GM21737 (cell line): ENCODE results near the gene EML4.
A peak's percentile ranks its signal among the peaks of the same experiment; 100 is the strongest.
"Not testable (repeated sequence)": the region's sequence is repeated elsewhere in the genome, so short reads cannot be mapped to it uniquely, and the experiment has no call there.

ENCODE experiments used
- ATAC-seq: cut with Tn5 transposase; IDR thresholded peaks from one replicate; pipeline ENCODE4 v1.9.1; 2021; ENCODE audit warnings: mild to moderate bottlenecking, moderate library complexity; ENCODE audit not compliant: unreplicated experiment

Gene EML4

GRCh38 chr2:42347518-42347917 is 178.4 kb downstream of the EML4 start:
- ATAC-seq: not testable (repeated sequence)

GRCh38 chr2:42348113-42348805 is 179.1 kb downstream of the EML4 start:
- ATAC-seq: no peak

DNA sequence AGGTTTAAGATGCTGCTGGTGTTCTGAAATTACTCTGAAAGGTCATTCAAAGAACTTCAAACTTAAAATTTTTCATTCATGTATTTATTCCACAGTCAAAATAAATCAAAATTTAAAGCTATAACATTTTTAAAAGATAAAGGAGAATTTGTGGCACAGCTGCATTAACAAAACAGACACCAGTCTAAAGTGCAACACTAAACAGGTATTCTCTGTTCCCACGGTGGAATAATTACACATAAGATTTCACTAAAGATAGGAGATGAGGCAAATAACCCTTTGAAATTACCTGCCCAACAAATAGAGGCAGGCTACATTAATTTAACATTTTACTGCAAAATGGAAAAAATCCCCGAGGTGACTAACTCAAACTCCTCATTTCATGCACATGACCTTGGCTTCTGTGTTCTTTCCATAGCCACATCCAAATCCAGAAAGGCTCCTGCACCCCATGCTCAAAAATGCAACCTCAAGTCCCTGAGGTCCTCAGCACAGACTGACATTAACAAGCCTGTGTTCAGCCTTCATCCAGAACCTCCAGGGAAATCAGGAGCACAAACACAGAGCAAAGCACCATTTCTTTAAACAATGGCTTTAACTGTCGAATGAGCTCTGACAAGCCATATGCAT is 181.4 kb downstream of the EML4 start:
- ATAC-seq: no peak

DNA sequence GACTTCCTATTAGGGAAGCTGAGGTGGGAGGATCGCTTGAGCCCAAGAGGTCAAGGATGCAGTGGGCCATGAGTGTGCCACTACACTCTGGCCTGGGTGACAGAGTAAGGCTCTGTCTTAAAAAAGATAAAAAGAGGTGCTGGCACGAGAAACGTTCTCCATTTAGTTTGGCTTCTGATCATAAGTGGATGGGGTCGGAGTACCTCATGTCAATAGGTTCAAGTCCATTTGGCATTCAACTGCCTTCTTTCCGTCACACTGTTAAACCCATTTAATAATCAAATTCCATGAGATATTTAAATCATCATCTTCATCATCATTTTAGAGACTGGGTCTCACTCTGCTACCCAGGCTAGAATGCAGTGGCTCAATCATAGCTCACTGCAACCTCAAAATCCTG is 182.7 kb downstream of the EML4 start:
- no peak for ATAC-seq

DNA sequence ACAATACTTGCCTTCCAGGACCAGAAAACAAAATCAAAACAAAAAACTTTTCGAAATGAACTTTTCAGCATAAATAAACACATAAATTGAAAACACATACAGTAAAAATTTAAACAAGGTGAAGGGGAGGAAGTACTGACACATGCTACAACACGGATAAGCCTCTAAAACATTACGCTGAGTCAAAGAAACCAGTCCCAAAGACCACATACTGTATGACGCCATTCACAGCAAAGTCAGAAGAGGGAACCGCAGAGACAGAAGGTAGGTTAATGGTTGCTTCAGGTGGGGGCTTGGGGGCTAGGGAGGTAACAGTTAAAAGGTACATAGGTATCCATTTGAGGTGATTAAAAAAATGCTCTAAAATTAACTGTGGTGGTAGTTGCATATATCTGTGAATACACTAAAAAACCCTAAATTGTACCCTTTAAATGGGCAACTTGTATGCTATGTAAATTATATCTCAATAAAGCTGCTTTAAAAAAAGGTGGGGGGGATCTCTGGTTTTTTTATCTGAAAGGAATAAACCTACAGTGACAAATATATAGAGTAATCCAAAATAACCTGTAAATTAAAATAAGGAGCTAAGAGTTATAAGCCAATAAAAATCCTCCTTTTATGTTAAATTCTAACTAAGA is 184.8 kb downstream of the EML4 start:
- no peak for ATAC-seq

DNA sequence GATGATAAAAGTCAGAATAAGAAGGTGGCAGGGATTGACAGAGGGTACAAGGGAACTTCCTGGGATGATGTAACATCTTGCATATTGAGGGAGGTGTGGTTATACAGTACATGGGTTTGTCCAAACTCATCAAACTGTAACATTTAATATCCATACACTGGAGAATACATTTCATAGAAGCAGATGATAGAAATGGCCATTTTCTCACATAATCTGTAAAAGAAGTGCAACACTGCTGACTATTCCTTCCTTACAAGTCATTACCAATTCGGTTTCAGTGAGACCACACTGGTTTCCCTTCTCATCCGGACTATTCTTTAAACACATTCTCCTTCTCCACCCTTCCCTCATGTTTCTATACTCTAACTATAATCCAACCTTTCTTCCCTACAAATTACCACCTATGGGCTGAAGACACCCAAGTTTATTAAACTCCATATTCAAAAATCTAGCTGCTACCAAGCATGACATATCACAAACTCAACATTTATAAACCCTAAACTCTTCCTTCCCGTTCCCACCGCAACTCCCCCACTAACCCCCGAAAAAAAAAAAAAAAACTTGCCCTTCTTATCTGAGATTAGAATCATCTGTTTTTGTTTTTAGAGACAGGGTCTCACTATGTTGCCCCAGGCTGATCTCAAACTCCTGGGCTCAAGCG is 190.3 kb downstream of the EML4 start:
- ATAC-seq: no peak

DNA sequence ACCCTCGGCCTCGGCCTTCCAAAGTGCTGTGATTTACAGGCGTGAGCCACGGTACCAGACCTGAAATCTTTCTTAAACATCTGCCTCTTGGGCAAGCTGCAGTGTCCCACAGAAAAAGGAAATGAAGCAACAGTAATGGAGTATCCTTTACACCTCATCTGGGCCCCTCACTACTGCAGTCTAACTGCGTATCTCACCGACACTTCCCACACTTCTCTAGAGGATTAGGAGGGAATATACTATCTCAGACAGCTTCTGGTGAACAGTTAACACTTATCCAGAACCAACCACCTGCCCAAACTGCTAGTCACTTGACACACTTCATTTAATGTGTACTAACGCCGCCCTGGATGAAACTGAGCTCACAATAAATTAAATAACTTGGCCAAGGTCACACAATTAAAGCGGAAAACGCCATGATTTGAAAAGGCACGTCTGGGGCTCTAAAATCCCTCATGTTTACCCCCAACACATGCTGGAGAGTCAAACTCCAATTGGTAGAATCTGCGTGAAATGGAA is 190.9 kb downstream of the EML4 start:
- no peak for ATAC-seq

DNA sequence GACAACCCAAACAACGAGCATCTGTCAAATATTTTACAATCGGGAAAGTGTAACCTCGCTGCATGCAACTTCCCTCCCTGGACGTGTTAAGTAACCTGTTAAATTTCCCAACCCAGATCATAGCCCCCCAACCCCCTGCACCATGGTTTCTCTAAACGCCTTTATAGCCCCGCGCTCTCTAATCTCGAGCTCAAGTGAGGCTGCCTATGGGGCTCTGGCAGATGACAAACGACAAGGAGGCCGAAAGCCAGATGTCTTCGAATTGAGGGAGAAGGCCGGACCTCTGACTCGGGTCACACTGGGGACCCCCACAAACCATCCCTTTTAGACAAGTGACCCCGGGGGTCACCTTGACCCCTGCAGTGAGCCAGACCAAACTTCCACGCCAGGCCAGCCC is 191.3 kb downstream of the EML4 start:
- no peak for ATAC-seq

DNA sequence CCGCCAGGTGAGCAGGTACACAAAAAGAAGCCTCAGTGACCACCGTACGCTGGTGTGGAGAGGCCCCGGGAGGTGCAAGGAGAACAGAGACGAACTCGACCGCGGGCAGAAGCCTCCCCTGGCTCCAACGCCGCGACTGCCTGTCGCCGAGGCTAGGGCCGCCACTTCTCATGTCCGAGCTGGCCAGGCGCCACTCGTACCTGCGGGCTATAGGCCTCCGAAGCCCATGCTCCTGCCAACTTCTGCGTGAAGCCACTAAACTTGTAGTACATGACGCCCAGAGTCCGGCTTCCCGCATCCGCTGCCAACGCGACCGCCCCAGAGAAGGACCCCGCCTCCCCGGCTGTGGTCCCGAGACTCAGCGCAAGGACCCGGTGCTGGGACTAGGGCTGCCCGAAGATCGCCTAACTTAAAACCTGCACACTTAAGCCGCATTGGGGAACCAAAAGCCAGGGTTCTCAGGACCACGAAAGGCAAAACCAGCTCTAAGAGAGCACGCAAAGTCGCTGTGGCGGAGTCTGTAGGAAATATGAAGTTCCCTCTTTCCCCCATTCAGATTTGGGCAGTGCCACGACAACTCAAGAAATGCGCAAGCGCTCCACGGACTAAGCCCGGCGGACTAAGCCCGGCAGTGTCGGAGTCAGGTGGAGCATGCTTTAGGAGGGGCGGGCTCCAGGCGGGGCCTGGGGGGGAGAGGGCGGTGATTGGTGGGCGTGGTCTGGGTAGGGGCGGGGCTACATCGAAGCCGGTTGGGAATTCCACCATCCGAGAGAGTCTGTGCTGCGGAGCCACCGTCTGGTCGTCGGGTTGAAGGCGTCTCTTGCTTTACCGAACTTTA is 192.0 kb downstream of the EML4 start, which contains the start of gene COX7A2L:
Gene COX7A2L (minus strand): TSS at position 328 of the 838 bp plus-strand sequence. CDS start 56 bp downstream, at position 272.
- peak; percentile 93 for ATAC-seq

- no peak for ATAC-seq
Observed at GRCh38 chr2:42361728-42362283, 192.7 kb downstream of the EML4 start.

DNA sequence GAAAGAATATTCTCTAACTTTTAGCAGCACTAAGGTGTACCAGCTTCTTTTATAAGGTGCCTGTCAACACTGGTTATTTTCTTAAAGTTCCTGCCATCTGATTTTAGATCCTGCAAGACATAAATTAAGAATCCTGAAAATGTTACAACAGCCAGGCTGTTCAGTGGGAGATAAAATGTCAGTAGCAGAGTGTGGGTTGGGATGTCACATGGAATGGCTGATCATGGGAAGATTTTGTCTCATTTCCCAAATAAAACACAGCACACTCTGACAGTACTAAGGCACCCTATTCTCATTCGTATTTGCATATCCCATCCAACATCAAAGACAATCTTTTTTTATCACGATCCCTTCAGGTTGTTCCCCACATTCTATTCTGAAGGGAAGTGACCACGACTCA is 194.3 kb downstream of the EML4 start:
- ATAC-seq: no peak

GRCh38 chr2:42364658-42365057 is 195.5 kb downstream of the EML4 start:
- ATAC-seq: no peak

GRCh38 chr2:42366411-42366810 is 197.3 kb downstream of the EML4 start:
- no peak for ATAC-seq

- ATAC-seq: no peak
Observed at GRCh38 chr2:42367835-42368234, 198.7 kb downstream of the EML4 start.

GRCh38 chr2:42368817-42369531 is 199.8 kb downstream of the EML4 start:
- no peak for ATAC-seq

DNA sequence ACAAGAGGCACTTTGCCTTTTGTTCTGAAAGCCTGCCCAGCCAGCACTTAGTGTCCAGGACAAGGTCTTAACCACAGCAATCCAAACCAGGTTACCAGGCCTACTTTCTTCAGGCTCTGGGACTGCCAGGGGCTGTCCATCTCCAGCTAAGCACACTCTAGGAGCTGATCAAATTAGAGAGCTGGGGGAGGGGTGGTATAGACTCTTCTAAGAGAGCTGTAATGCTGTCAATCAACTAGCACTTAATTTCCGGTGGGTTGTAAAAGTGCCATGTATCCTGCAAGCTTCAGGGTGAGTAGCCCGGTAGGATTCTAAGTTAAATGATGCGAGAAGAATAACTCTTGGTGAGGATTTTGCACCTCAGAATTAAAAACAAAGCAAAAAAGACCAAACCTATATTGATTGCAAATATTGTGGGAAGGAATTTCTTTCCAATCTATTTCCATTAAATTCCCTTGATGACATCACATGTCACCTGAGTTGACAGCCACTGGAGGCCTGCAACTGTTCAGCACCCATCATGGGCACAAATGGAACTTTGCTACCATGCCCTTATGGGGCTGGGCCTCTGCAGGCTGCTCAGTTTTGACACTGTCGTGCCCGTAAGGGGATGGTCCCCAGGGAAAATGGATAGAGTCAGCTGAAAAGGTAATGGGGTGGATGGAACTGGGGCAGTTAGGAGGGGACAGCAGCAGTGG is 200.5 kb downstream of the EML4 start:
- ATAC-seq: no peak

DNA sequence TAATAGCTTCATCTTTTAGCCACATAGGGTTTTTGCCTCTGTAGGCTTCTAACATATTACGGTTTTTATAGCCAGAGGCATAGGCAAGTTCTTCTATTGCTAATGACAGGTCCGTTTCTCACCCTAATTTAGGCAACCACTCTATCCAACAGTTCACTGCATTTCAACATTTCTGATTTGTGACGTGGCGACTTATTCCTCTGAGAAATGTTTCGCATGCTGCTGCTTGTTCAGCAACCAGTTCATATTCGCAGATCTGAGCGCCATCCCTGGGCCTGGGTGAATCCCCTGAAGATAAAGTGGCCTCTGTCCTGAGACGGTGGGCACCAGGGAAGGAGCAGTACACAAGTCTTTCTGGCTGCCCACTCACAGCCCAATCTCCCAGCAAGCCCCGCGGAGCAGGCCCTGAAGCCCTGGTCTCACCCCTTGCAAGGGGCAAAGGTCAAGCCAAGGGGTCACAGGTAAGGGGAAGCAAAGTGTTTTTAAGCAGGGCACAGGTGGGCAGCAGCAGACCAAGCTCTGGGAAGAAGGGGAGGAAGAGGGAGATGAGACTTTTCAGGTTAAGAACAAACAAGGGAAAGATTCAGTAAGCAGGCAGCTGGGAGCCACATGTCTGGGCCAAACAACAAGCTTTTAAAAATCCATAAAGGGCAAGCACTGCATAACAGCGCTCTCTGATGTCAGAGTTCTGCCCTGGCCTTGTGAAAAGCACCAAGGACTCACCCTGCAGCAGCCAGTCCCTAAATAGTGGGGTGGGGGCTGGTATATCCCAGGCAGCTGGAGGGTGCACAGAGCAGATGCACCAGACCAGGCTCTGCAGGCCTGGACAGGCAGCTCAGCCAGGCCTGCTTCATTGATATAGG is 202.7 kb downstream of the EML4 start:
- ATAC-seq: no peak
